ENCODE measurements around the gene CACNA2D2.

Gene CACNA2D2

DNA sequence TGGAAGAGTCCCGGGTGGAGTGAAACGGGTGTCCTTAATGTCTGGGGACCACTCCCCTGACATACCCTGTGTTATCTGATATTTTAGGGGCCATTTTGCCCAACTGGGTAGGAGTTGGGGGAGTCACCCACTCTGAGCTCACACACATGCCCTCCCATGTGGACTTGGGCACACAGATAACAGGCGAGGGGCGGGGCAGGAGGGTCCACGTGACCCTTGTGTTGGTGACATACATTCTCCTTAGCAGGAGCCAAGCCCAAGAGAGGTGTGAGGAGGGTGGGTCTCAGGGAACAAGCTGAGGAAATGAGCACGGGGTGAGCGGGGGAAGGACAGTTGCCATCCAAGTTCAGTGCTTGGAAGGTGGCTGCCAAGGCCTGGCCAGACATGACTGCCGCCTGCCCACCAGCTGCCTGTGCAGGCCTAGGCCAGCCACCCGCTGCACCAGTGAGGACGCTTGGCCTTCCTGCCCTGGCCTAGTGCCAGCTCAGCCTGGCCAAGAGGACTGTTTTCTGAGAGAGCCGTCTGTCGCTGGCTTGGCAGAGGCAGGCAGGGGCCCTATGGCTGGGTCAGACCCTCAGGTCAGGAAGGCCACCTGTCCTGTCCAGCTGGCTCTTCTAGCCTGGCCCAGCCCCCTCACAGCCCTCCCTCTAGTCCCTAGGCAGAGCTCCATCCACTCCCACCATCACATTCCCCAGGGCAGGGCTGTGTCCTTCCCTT lies 112.8 kb downstream of the CACNA2D2 start:
- no peak for DNase-seq

DNA sequence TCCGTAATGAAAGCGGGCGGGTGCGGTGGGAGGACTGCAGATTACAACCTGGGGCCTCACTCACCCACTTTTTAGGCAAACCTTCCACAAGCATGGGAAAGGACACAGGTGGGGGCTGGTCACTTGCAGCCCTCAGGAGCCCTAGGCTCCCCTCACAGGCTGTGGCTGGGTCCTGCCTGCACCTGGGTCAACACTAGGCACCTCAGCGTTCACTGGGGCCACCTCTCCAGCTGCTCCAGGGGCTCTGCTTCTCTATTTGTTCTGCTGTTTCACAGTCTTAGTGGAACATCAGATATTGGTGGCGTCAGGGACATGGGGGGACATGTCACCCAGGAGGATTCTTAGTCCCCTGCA lies 114.0 kb downstream of the CACNA2D2 start:
- no peak for DNase-seq

DNA sequence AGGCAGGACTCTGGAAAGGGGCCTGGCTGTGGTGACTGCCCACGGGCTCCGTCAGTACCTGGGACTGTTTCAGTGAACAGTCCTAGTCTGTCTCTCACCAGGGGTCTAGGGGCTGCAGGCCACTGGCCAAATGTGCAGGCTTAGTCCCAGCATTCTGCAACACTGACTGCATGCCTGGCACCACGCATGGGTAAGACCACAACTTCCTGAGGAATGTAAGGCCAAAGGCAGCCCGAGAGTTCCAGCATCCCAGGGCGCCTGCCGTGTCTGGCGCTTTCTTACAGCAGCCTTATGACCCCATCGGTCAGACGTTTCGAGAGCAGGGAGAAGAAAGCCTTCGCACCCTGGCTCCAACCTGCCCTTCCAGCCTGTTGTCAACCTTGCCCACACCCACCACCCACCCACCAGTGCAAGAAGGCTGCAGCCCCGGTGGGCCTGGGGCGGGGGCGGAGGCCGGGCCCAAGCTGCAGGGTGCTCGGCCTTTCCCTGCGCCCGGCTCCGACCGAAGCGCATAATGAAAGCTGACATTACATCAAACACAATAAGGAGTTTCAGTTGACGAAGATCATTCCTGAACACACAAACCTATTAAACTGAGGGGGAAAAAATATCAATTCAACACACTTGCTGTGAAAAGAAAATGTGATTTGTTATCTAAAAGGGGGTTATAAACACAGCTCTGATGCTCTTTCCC lies 114.6 kb downstream of the CACNA2D2 start:
- no peak for DNase-seq

DNA sequence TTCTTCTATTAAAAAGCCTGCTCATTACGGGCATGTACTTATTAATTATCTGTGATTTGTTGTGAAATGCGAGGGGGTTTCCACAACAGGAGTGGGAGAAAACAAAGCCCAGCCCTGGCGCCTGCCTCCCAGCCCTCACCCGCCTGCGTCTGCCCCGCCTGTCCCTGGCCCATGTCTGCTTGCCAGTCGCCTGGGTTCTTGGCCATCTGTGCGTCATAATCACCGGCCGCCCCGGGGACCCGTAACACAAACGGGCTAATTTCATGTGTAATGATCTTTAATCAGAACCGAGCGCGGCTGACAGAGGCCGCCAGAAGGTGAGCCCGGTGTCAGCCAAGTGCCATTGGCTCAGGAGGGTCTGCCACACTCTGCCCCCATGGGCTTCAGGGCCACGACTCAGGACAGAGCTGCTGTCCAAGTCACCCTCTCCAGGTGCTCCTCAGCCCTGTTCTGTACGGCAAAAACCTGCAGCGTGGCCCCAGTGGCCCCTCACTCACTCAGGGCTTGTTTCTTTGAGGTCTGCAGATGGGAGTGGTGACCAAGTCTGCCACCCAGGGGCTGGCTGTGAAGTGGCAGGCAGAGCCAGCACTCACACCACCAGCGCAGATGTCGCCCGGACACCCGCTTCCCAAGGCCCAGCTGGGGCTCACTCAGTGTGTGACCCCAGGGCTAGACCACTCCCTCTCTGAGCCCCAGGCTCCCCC lies 115.3 kb downstream of the CACNA2D2 start:
- DNase-seq: no peak

DNA sequence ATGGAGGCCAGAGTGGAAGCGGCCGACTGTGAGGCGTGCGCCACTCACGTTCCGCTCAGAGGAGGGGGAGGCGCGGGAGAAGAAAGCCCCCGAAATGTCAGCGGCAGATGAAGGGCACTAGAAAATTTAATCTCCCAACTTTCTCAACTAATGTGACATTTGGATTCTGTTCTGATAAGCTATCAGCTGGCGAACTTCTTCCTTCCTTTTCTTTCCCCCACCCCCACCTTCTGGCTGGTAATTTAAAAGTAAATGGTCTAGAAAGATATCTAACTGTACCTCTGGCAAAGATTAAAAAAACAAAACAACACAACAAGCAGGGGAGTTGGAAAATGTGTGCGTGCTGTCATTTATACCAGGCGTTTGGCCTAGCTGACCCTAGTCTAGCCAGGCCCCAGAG lies 117.7 kb downstream of the CACNA2D2 start:
- DNase-seq: no peak

DNA sequence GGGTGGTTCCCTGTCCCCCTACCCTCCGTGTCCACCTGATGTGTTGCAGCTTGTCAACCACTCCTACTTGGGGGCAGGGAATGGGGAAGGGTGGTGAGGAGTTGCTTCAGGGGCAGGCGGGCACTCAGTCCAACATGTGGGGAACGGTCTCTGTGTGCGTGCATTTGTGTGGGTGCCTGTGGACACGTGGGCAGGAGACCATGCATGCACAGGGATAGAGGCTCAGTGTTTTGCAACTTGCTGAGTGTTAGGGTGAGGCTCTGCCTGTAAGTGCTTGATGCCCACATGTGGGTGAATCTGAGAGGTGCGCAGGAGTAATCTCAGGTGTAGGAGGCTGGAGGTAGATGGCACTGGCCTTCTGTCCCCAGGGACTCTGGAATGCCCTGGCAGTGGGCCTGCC lies 119.7 kb downstream of the CACNA2D2 start:
- no peak for DNase-seq

DNA sequence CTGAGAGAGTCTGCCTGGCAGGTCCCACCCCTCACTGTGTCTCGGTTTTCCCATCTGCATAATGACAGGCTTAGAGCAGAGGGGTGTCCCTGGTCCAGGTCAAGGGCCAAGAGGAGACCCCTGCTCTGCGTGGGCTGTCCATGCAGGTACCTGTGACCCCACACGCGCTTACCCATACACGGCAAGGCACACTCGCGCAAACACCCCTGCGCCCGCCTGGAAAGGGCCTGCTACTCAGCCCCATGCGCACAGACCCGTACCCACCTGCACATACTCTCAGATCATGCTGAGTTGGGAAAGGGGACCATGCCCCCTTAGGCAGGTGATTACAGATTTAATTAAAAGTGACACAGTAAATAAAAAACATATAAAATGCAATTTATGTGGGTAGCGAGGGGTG lies 120.7 kb downstream of the CACNA2D2 start:
- no peak for DNase-seq

DNA sequence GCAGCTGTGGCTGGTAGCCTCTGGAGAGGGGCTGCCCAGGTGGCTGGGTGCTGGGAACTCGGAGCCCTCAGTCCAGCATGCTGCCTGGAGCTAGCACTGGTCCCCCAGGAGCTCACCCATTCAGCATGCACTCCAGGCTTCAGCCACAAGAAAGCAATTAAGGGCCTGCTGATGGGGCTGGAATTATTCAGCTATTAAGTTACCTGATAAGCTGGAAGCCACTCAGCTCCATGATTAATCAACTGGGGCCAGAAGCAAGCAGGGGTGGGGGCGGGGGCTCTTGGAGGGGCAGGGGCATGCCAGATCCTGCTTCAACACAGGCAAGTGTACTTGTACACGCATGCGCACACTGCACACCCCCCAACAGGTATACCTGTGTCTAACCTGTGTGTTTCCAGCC lies 122.1 kb downstream of the CACNA2D2 start:
- no peak for DNase-seq

DNA sequence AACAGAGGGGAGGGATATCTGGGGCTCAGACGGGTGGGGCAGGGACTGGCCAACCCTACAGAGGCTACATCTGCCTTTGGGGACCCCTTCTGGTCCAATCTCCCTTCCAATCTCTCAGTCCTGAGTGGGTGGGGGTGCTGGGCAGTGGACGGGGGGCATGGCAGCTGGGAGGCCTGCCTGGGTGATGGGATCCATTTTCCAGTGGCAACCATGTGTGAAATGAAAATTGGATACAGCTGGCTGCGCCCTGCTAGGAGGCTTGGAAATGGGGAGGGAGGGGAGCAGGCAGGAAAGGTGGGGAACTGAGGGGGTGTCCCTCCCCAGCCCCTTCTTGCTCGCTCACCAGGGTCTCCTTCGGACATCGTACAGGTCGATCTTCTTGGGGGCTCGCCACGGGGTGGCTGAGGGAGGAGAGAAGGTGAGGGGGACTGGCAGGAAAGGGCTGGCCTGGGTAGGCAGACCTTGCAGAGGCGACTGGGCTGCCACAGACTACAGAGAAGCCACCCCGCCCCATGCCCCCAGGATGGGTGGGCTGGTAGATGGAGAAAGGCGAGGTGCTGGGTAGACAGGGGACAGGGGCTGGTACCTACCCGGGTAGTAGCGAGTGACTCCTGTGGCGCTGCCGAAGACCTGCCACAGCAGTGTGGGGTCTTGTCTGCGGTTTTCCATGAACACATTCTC lies 122.9 kb downstream of the CACNA2D2 start:
- no peak for DNase-seq

DNA sequence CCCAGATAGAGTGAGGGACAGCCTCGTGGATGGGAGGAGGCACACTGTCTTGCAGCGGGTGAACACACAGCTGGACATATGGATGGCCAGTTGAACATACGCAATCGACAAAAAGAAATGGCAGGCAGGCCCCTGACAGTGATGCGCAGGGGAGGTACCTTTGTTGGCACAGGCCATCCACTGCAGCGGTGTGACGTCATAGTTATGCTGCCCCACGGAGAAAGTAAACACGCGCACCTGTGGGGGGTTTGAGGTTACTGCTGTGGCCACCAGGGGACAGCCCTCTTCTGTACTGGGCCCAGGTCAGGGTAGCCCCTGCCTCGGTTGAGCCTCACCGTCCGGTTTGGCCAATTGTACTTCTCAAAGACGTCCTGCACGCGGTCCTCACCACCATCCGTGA lies 124.7 kb downstream of the CACNA2D2 start:
- no peak for DNase-seq

DNA sequence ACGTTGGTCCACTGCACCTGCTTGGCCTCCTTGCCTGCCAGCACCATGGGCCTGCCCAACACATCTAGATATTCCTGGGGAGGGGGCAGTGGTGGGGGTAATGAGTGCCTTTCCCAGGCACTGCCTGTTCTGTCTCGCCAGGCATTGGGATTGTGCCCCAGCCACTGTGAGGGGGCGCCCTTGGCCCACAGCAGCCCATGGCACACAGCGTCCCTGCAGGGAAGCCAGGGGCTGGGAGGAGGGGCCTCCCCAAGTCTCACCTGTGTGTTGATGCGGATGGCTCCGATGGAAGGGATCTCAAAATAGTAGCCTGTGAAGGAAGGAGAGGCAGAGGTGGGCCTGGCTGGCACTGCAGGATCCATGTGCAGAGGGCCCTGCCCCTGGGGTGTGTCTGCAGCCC lies 125.4 kb downstream of the CACNA2D2 start:
- no peak for DNase-seq

DNA sequence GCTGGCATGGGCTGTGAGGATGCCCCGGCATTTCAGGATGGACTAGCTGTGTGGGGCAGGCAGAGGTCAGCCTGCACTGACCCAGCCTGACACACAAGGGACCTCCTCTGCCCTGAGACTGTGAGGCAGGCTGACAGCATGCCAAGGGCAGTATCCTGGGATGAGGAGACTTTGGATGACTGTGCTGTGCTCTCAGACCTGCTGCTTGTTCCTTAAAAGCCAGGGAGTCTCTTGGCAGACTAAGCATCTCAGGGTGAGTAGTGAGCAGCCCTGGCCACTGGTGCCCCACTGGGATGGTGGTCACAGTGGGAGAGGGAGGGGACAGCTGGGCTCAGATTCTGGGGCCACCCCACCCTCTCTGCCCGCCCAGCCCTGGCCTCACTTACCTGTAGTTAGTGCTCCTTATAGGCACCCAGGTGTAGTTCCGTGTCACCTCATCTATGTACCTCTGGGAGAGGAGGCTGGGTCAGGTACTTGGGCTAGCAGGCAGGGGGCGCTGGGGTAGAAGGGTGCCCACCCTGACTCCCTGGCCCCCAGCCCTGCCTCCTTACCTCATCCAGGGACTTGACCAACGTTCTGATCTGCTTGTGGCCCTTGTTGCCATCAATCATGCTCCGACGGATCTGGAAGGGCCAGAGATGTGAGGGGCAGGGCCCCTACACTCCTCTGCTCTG lies 128.0 kb downstream of the CACNA2D2 start:
- DNase-seq: no peak

DNA sequence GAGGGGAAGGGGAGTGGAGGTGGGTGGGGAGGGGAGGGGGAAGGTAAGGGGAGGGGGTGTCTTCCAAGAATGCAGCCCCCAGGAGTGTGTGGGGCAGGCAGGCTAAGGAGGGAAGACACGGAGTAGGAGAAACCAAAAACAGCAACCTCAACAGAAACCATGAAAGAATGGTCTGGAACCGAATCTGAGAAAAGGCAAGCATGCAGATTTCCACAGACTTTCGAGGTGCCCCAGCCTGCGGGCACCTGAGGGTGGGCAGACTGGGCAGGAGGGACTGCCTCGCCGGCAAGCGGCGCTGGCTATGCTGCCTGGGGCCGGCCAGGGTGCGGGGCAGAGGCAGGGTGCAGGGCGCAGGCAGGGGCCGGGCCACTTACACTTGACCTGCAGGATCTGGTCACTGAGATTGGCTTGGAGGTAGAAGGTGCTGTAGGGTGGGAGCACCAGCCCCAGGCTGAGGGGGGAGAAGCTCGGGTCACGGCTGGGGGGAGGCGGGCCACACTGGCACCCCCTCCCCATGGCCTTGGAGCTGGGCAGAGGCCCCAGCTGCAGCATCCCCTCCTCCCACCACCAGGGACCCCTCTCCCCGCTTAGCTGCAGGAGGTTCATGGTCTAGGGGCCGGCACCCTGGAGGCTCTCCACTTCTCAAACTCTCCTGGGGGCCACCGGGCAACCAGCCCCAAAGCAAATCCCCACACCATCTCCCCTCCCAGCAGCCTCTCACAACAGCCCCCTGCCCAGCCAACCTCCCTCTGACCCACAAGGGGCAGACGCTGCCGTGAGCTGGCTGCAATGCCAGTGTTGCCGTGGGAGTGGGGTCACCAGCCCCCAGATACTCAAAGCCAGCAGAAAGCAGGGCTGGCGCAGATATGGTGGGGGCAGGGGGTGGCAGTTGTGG lies 128.8 kb downstream of the CACNA2D2 start:
- no peak for DNase-seq

DNA sequence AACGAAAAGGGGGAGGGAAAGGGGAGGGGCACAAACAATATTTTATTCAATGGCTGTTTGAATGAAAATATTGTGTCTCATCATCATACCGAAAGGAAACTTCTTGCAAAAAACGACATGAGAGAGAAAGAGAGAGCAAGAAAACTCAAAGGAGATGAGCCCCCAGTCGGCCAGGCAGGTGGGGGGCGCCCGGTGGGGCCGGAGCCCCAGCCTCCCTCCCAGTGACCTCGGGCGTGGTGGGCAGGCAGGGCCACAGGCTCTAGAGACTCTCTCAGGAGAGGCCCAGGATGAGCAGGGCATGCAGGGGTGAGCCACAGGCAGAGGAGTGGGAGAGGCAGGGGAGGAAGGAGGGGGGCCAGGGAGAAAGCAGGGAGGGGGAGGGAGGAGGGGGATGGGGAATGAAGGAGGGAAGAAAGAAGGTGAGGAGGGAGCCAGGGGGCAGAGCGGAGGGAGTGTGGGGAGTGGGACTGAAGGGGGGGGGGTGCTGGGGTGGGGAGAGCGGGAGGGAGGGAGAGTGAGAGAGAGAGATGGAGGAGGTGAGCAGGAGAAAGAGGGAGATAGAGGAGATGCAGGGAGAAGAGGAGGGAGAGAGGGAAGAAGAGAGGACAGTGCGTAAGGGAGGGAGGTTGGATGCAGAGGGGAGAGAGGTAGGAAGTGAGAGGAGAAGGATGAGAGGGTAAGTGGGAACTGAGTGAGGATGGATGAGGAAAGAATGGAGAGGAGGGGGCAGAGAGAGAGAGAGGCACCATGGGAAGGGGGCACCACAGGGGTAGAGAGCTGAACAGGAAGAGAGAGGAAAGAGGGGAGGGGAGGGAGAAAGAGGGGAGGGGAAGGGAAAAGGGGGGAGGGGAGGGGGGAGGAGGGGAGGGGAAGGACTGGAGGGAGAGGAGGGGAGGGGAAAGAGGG lies 130.0 kb downstream of the CACNA2D2 start:
- DNase-seq: no peak

DNA sequence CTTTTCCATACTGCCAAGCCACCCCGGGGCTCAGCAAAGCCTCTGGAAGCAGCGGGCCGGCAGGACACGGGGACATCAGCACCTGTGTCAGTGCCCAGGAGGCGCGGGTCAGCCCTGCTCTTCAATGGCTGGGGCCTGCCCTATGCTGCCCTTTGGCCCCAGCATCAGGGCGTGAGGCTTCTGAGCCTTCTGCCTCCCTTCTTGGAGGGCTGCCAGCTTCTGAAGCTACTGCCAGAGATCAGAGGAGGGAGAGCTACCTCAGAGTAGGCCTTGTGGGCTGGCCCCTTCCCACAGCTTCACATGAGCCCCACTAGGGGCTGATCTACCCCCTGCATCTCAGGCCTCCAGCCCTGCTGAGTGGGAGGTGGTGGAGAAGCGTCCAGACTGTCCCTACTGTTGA lies 131.1 kb downstream of the CACNA2D2 start:
- no peak for DNase-seq

DNA sequence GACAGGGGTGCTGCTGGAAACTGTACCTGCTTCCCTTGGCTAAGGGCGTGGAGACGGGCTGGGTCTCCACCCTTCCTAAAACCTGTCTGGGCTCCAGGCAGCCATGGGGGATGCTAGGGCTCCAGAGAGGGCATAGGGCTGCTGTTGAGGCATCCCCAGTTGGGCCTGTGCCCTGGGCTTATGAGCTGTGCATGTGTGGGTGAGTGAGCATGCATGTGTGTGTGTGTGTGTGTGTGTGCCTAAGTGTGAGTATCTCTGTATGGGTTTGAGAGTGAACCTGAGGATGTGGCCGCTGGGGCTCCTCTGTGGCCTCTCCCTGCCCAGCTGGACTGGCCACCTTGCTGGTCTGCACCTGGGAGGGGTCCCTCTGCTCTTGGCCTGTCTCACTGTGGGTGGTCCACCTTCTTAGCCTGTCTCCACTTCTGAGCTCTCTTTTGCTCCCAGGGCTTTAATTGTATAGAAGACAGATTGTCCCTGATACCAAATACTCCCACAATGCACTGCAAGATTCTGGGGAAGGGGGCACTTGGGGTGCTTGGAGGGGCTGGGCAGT lies 132.2 kb downstream of the CACNA2D2 start:
- no peak for DNase-seq

DNA sequence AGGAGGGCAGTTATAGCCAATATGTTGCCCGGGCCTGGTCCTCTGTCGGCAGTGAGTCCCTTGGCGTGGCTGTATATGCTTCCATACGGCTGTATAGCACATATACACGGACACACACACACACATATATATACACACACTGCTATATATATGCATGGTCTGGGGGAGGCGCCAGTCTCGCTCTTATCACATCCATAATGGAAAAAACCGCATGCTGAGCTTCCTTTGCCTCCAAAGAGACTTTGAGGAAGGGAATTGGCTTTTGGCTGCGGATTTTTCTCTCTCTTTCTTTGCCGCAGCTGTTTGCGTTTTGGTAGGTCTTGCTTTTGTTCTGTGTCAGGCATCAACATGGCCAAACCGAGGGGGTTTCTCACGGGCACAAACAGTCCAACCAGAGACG lies 132.8 kb downstream of the CACNA2D2 start:
- DNase-seq: no peak

DNA sequence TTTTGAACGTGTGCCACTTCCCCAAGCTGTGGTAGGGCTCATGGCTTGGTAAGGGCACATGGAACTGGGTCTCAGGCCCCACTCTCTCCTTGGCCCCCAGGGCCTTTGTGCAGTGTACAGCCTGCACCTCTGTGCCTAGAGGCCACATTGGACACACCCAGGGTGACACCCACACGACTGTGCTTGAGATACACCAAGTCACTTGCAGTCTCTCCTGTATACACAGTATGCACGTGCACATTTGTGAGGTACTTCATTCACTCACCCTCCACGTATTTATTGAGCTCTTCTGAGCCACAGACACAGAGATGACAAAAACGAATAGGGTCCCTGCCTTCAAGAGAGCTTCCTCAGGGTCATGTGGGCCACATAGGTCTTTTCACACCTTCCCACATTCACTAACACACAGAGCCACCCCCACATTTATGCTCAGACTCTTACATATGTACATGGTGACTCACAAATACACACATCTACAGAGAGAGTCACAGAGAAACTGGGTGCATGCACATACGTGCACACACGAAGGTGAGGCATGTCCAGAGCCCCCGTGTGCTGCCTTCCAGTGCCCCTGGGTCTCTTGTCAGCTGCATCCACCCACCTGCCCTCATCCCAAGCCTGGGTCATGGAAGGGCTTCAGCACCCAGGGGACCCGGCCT lies 134.3 kb downstream of the CACNA2D2 start:
- DNase-seq: no peak

DNA sequence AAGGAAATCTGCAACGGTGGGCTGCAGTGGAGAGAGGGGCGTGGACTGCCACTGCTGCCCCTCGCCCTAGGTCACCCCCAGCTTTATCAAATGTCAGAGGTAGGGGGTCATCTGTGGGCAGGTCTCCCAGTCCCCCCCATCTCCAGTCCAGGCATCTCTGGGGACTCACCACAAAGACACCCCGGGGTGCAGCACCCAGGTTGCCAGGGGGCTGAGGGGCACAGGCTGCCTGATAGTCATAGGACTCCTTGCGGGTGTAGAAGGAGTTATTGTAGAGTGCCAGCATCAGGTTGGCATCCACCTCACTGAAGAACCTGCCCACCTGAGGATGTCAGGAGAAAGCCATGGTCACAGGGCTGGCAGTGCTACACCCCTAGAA lies 137.6 kb downstream of the CACNA2D2 start:
- DNase-seq: no peak

Measured in T-helper 9 cell (primary cell).